HG03159 (cell line): Measurements from ENCODE around the gene SHMT1.
"Not testable (repeated sequence)": the region's sequence is repeated elsewhere in the genome, so short reads cannot be mapped to it uniquely, and the experiment has no call there.

Experiments
- ATAC-seq: cut with Tn5 transposase; IDR thresholded peaks from one replicate; pipeline ENCODE4 v1.9.1; 2021; ENCODE audit warnings: mild to moderate bottlenecking, moderate library complexity; ENCODE audit not compliant: unreplicated experiment

Gene SHMT1

GRCh38 chr17:18378614-18379013 lies 15.3 kb upstream of the SHMT1 start:
- ATAC-seq = not testable (repeated sequence)

DNA sequence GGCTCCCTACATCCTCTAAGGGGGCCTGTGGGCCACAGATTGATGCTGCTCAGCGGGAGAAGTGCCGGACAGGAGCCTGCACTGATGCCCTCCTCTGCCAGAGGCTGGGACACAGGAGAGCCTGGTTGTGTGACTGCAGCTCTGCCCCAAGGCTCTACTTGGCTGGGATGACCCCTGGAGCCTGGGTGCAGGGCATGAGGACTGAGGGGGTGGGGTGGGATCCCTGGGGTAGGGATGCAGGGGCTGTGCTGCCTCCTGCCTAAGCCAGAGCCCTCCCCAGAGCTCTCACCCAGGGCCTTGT lies 14.8 kb upstream of the SHMT1 start:
- no peak for ATAC-seq

- no peak for ATAC-seq
These were observed 14.3 kb upstream of the SHMT1 start, which contains the start of gene EVPLL for GRCh38 chr17:18377437-18378204. Gene EVPLL, plus strand, starts transcription at chr17:18377778. Its CDS starts 3,160 bp downstream, at chr17:18380938.

- no peak for ATAC-seq
These were observed 10.9 kb upstream of the SHMT1 start for GRCh38 chr17:18374216-18374615.

- ATAC-seq = not testable (repeated sequence)
These were observed 9.8 kb upstream of the SHMT1 start for GRCh38 chr17:18373181-18373580.

DNA sequence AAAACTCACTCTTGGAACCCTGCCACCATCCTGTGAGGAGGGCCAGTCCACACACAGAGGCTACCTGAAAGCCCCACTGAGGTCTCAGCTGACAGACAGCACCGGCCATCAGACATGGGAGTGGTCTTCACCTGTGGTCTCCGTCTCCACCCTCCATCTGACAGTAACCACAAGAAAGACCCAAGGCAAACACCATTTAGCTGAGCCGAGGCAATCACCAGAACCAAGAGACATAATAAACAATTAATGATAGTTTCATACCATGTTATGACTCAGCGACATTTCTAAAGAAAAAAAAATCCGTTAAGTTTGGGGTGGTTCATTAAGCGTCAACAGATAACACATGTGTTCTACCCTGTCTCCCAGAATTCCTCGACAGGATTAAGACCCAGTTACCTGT lies 8.1 kb upstream of the SHMT1 start:
- no peak for ATAC-seq

GRCh38 chr17:18370761-18371160 lies 7.4 kb upstream of the SHMT1 start:
- no peak for ATAC-seq

DNA sequence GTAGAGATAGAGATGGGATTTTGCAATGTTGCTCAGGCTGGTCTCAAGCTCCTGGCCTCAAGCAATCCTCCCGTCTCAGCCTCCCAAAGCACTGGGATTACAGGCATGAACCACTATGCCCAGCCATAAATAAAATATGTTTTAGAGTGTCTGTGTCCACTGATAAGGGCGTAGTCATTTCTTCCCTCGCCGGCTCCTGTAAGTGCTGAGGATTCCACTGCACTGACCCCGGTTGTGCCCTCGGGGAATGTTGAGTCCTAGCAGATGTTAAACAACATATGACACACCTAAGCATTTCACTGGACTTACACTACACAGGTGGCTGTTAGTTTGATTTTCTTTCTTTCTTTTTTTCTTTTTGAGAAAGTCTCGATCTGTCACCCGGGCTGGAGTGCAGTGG lies 5.6 kb upstream of the SHMT1 start:
- ATAC-seq = no peak

DNA sequence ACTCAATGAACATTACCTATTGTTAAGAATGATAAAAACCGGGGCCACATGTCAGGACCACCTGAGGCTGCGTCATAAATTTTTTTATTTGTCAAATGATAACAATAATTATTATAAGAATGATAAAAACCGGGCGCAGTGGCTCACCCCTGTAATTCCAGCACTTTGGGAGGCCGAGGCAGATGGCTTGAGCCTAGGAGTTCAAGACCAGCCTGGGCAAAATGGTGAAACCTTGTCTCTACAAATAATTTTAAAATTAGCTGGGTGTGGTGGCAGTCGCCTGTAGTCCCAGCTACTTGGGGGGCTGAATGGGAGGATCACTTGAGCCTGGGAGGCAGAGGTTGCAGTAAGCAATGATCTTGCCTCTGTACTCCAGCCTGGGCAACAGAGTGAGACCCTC lies 816 bp upstream of the SHMT1 start:
- no peak for ATAC-seq

- no peak for ATAC-seq
These were observed 651 bp downstream of the SHMT1 start for GRCh38 chr17:18362698-18363100.

DNA sequence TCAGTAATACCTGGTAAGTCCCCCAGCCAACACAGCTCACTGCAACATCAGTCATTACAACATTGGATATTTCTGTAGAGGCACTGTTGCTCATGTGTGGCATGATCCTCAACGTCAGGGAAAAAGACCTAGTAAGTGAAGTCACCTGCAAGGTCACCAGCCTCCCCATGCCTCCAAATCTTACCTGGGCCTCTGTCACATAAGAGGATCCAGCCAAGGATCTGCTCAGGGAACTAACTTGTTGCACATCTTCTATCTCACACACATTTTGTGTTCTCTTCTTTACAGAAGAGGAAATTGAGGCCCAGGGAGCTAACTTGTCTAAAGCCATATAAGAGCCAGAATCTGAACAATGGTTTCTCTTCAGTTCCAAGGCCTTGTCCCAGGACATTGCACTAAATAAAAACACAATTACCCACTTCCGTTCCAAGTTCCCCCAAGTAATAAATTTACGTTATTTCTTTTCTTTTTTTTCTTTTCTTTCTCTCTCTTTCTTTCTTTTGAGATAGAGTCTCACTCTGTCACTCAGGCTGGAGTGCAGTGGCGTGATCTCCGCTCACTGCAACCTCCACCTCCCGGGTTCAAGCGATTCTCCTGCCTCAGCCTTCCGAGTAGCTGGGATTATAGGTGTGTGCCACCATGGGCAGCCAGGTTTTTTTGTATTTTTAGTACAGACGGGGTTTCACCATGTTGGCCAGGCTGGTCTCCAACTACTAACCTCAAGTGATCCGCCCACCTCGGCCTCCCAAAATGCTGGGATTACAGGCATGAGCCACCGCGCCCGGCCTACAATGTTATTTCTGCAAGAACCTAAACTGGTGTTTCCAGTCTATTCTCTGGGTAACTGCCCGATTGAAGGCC lies 1.3 kb downstream of the SHMT1 start:
- ATAC-seq = no peak

DNA sequence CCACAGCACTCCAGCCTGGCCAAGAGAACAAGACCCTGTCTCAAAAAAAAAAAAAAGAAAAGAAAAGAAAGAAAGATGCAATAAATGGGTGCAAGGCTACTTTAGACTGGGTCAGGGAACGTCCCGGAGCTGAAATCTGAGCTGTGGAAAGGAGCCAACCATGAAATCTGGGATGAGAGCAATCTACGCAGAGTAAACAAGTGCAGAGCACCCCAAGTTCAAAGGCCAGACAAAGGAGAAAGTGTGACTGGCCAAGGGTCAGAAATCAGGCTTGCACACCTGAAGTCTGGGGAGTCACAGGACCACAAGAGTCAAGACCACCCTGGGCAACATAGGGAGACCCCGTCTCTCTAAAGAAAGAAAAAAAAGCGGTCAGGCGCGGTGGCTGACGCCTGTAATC lies 2.8 kb downstream of the SHMT1 start:
- no peak for ATAC-seq

DNA sequence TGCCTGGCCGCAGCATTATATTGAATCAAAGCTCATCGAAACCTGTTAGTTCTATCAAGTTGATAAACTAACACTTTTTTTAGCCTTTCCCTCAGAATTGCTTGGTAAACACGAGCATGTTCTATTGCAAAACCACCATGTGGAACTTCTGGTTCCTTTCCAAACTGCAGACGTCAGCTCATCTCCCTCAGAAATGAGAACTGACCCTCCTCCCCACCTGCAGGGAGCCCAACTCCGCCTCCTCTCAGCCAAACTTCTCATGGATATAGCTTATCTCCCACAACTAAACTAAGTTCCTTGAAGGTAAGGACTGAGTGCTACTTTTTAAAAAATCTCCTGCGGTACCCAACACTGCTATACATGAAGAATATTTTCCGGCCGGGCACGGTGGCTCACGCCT lies 6.7 kb downstream of the SHMT1 start:
- ATAC-seq = no peak

DNA sequence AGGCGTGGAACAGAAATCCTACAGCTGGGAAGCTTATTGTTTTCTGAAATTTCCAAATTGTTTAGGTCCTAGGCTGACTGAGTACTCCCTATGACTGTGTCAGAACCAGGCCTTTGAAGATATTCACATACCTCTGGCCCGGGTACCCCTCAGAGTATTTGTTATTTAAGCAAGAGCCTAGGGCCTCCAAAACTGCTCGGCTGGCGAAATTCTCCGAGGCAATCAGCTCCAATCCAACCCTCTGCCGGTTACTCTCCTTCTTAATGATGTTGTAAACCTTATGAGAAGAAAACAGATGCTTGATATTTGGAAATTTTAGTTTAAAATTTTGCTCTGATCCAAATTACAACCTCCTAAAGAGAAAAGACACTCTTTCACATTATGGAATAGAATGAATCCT lies 9.8 kb downstream of the SHMT1 start:
- ATAC-seq = no peak

GRCh38 chr17:18344021-18344420 lies 19.3 kb downstream of the SHMT1 start:
- ATAC-seq = no peak

GRCh38 chr17:18339933-18340332 lies 23.4 kb downstream of the SHMT1 start:
- ATAC-seq = no peak

GRCh38 chr17:18338158-18338557 lies 25.2 kb downstream of the SHMT1 start:
- not testable (repeated sequence) for ATAC-seq

DNA sequence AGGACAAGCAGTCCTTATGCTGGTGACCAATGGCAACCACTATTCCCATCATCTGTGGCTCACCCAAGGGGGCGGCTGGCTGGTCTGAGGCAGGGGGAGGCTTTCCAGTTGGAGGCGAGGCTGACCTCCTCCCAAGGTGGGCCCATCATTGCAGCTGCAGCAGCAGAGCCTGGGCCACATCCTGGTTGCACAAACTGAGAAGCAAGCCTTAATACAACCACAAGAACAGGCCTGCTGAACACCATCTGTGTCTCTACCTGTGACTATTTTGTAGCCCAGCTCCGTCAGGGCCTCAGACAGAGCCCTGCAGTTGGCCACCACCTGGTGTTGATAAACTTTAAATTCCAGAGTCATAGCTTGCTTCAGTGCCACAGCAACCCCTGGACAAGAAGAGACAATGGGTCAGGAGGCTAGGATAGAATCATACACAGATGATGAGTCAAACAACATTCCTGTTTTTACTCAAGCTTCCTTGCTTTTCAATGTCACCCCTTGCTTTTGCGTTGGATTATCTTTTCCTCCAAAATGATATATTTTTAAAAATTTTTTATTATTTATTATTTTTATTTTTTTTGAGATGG lies 30.4 kb downstream of the SHMT1 start:
- ATAC-seq = no peak

DNA sequence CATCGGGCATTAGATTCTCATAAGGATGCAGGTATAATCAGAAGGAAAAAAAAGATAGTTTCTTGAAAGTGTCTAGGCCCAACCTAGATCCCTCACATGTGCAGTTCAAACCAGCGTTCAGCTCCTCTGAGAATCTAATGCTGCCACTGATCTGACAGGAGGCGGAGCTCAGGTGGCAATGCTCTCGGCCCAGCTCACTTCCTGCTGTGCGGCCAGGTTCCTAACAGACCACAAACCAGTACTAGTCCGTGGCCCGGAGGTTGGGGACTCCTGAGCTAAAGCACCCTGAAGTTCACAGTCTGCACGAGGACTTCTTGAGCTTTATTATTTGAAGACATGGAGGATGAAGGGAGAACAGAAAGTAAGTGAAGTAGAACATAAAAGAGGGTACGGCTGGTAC lies 31.5 kb downstream of the SHMT1 start:
- ATAC-seq = no peak

GRCh38 chr17:18328643-18329204 lies 34.6 kb downstream of the SHMT1 start:
- no peak for ATAC-seq

- ATAC-seq = no peak
These were observed 35.8 kb downstream of the SHMT1 start for GRCh38 chr17:18327556-18327955.

DNA sequence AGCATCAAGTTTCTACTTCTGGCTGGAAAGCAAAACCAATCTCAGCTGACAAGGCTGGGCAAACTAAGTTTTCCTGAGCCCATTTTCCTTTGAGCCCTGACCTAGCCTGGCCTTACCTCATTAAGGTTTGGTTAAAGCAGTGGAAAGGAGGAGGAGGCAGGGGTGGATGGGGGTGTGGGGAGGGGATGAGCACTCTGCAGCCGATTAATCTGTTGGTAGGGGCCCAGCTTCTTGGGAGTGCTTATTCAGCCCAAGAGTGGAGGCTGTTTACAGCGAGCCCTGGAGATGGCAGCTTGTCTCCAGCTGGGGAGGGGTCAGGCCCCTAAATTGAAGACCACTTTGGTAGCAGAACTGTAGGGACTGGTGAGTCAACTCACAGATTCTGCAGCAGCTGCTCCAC lies 36.3 kb downstream of the SHMT1 start:
- ATAC-seq = no peak
